K562 (cell line): ENCODE measurements around the gene SOX30. TPM values are rescaled to one million over a fixed set of nuclear protein-coding genes. Genes with fewer than 3 reads are reported as not detected.

ENCODE experiments used
- ATAC-seq: fragments of 200-7000 bp; cut with Tn5 transposase; 3 replicates; pipeline ENCODE4 v1.9.1; 2020; ENCODE audit warnings: moderate library complexity
- BruUV-seq: library from RNA; stranded (reverse); fragments of 400-500 nt; replicated peaks from 2 replicates; lab custom pipeline; 2021; lab: Mats Ljungman, UMichigan
- CTCF ChIA-PET: fragments of 300-600 bp; formaldehyde crosslinking; extraction: SDS; loops from one replicate; lab custom pipeline; 2021; ENCODE audit warnings: low intra/inter-chr PET ratio; lab: Yijun Ruan, JAX
- POLR2A ChIA-PET: fragments of 300-600, 350-650 bp; sonication (Branson Sonifier 250); formaldehyde crosslinking; extraction: SDS; loops from one replicate; lab custom pipeline; 2021; ENCODE audit warnings: antibody characterized with exemption, inconsistent platforms; lab: Yijun Ruan, JAX
- DNase-seq, 4 experiments: peaks; one replicate each; pipeline versions ENCODE4 v3.0.0 to v3.0.0-alpha.2; 2011 to 2018; ENCODE audit warnings: low spot score in 3 of 4, mixed read lengths in 3 of 4; ENCODE audit errors: extremely low read depth in 1 of 4
- FAIRE-seq: peaks from 2 replicates; lab custom pipeline; 2011; peaks lifted over from hg19 to GRCh38; lab: Jason Lieb, UNC
- H2AFZ ChIP-seq: 2 replicates; pipeline ENCODE4 v1.6.0; 2011; ENCODE audit warnings: low read depth, low read length, control low read depth, inconsistent platforms
- H3K27ac ChIP-seq: fragments of 200-600 bp; 3 replicates; pipeline ENCODE4 v1.8.0; 2011; ENCODE audit warnings: low read depth, mild to moderate bottlenecking, control low read depth, inconsistent platforms, low read length, moderate library complexity, mixed read lengths; ENCODE audit errors: extremely low read depth
- H3K27me3 ChIP-seq, 2 experiments: fragments of 300-600 bp in 1 of 2; 2 replicates in 1 of 2; 3 replicates in 1 of 2; pipeline versions ENCODE4 v1.6.0 to v1.8.0; 2011; ENCODE audit warnings: inconsistent platforms in 2 of 2, low read length in 2 of 2, mild to moderate bottlenecking in 1 of 2, mixed read lengths in 1 of 2, moderate library complexity in 1 of 2; ENCODE audit not compliant: control insufficient read depth in 2 of 2, insufficient read depth in 2 of 2
- H3K36me3 ChIP-seq: fragments of 300-600 bp; 3 replicates; pipeline ENCODE4 v1.8.0; 2011; ENCODE audit warnings: mild to moderate bottlenecking, low read length, inconsistent platforms; ENCODE audit not compliant: control insufficient read depth, insufficient read depth
- H3K4me1 ChIP-seq, 2 experiments: fragments of 200-600 bp in 1 of 2; replicated peaks in 1 of 2; 2 replicates in 1 of 2; 3 replicates in 1 of 2; pipeline versions ENCODE4 v1.5.1 to v1.8.0; 2011; ENCODE audit warnings: inconsistent platforms in 2 of 2, low read length in 2 of 2, mild to moderate bottlenecking in 1 of 2, mixed read lengths in 1 of 2, moderate library complexity in 1 of 2; ENCODE audit not compliant: control insufficient read depth in 2 of 2, insufficient read depth in 2 of 2
- H3K4me2 ChIP-seq: 2 replicates; pipeline ENCODE4 v1.6.1; 2011; ENCODE audit warnings: low read length, control low read depth, inconsistent platforms, mixed read lengths; ENCODE audit not compliant: insufficient read depth
- H3K4me3 ChIP-seq: fragments of 200-600 bp; sonication (generic), shearing (Covaris generic); 2 replicates; pipeline ENCODE4 v1.5.1; 2016; ENCODE audit warnings: control low read depth, inconsistent platforms
- H3K79me2 ChIP-seq: fragments of 200-600 bp; 3 replicates; pipeline ENCODE4 v1.8.0; 2011; ENCODE audit warnings: low read length, inconsistent platforms; ENCODE audit not compliant: control insufficient read depth, insufficient read depth
- H3K9ac ChIP-seq, 2 experiments: 2 replicates each; pipeline versions ENCODE4 v1.6.0 to v1.6.1; 2011; ENCODE audit warnings: low read depth in 2 of 2, low read length in 2 of 2, control low read depth in 1 of 2, inconsistent platforms in 1 of 2, mild to moderate bottlenecking in 1 of 2, mixed read lengths in 1 of 2; ENCODE audit not compliant: insufficient read depth in 1 of 2
- H3K9me1 ChIP-seq: one replicate; pipeline ENCODE4 v1.6.0; 2011; ENCODE audit warnings: inconsistent platforms, mild to moderate bottlenecking, low read length, moderate library complexity; ENCODE audit not compliant: control insufficient read depth, insufficient read depth
- H3K9me3 ChIP-seq: replicated peaks from 2 replicates; pipeline ENCODE4 v1.5.1; 2011; ENCODE audit warnings: low read depth, low read length, inconsistent platforms; ENCODE audit not compliant: control insufficient read depth, insufficient read depth
- H4K20me1 ChIP-seq: replicated peaks from 2 replicates; pipeline ENCODE4 v1.6.1; 2011; ENCODE audit warnings: low read length, inconsistent platforms, mixed read lengths; ENCODE audit not compliant: control insufficient read depth, insufficient read depth
- CHD2 ChIP-seq: IDR thresholded peaks from 2 replicates; pipeline ENCODE4 v1.6.1; 2011; ENCODE audit warnings: low read depth, low read length
- GTF2A2 ChIP-seq: IDR thresholded peaks from 2 replicates; pipeline ENCODE4 v1.6.1; 2016; ENCODE audit warnings: mild to moderate bottlenecking, missing genetic modification characterization, missing compliant biosample characterization
- NR2C2 ChIP-seq, 2 experiments: fragments of 200-800 bp in 1 of 2; sonication (Bioruptor generic) in 1 of 2; sonication (generic) in 1 of 2; formaldehyde crosslinking in 1 of 2; IDR thresholded peaks; 2 replicates each; pipeline versions ENCODE4 v1.6.1 to v1.8.0; 2016 to 2022; ENCODE audit warnings: mild to moderate bottlenecking in 1 of 2, missing compliant biosample characterization in 1 of 2, missing genetic modification characterization in 1 of 2, missing genetic modification reagents in 1 of 2
- PHB ChIP-seq: fragments of 250-450 bp; sonication (Bioruptor Pico); IDR thresholded peaks from 2 replicates; pipeline ENCODE4 v1.5.0; 2021
- PRMT5 ChIP-seq: sonication (generic); formaldehyde crosslinking; IDR thresholded peaks from 2 replicates; pipeline ENCODE4 v1.5.0; 2020; ENCODE audit warnings: missing genetic modification reagents
- RBM39 ChIP-seq: fragments of 200-400 bp; formaldehyde crosslinking; optimal IDR thresholded peaks from 2 replicates; pipeline ENCODE3; 2018; ENCODE audit warnings: low read depth, low read length
- SRSF1 ChIP-seq: fragments of 200-400 bp; formaldehyde crosslinking; IDR thresholded peaks from 2 replicates; pipeline ENCODE4 v1.6.1; 2017; ENCODE audit warnings: mild to moderate bottlenecking, low read depth, low read length, moderate library complexity
- U2AF2 ChIP-seq: fragments of 200-400 bp; formaldehyde crosslinking; optimal IDR thresholded peaks from 2 replicates; pipeline ENCODE3; 2017; ENCODE audit warnings: low read depth, mild to moderate bottlenecking, low read length
- ZNF561 ChIP-seq: fragments of 450-650 bp; formaldehyde crosslinking; conservative IDR thresholded peaks from 2 replicates; pipeline ENCODE4 v1.4.0; 2020; ENCODE audit warnings: mild to moderate bottlenecking, moderate library complexity
- ZNF584 ChIP-seq: fragments of 200-800 bp; sonication (Bioruptor generic); IDR thresholded peaks from 2 replicates; pipeline ENCODE4 v1.6.1; 2016; ENCODE audit warnings: low read depth, mild to moderate bottlenecking, missing genetic modification characterization, missing compliant biosample characterization
- ZNF79 ChIP-seq: fragments of 250-450 bp; sonication (Bioruptor Pico); IDR thresholded peaks from 2 replicates; pipeline ENCODE4 v1.4.0; 2020; ENCODE audit warnings: low read depth, mild to moderate bottlenecking, moderate library complexity
- WGBS: fragments of 100-300 bp; shearing (Covaris generic); methylation state at CpG from one replicate; pipeline ENCODE4 v1.1.6; 2016; ENCODE audit warnings: low coverage, mixed read lengths; ENCODE audit not compliant: insufficient coverage; ENCODE audit errors: missing lambda C conversion rate; 5-methylcytosine and 5-hydroxymethylcytosine counted together
- in situ Hi-C: fragments of 300-500 bp; cut with MboI; formaldehyde crosslinking; loops from 4 replicates; pipeline ENCODE4 v1.15.0; 2018; ENCODE audit warnings: inconsistent platforms, mixed read lengths
- intact Hi-C: fragments of 100-400 bp; cut with micrococcal nuclease; formaldehyde crosslinking; loops from 2 replicates; pipeline ENCODE4 v1.14.2; 2022
- polyA plus RNA-seq, 8 experiments: library from polyadenylated mRNA; depleted of rRNA in 4 of 8; stranded (reverse) in 5 of 8; unstranded in 3 of 8; fragments of >200 nt; fragmentation: Nextera tagmentation in 2 of 8; fragmentation: Illumina TruSeq in 1 of 8; extraction: Ambion mirVana in 2 of 8; extraction: Trizol in 1 of 8; gene quantifications; 2 replicates each; pipeline versions ENCODE4 v1.2.1 to v1.2.3, GENCODE V29; 2011 to 2014; ENCODE audit warnings: inconsistent platforms in 1 of 8, missing spikeins in 1 of 8
- total RNA-seq, 7 experiments: library from RNA; depleted of rRNA in 6 of 7; stranded (reverse); fragments of >200 nt in 6 of 7; fragmentation: Illumina TruSeq in 2 of 7; extraction: Trizol in 2 of 7; gene quantifications; 2 replicates each; pipeline versions ENCODE4 v1.2.1 to v1.2.3, GENCODE V29; 2011 to 2021; ENCODE audit warnings: low replicate concordance in 1 of 7
- TF ChIP-seq, protein P1 (sequence below): fragments of 150-350 bp; IDR thresholded peaks from 2 replicates; pipeline ENCODE4 v1.6.1; 2014; ENCODE audit warnings: low read depth, mild to moderate bottlenecking, low read length, borderline replicate concordance
- TF ChIP-seq, protein P2 (sequence below): IDR thresholded peaks from 2 replicates; pipeline ENCODE4 v1.6.1; 2014; ENCODE audit warnings: antibody characterized with exemption

SOX30 gene
- total and polyA plus RNA-seq, 9 of the 15 experiments (the other 6 are each of a cell fraction or from before 2014, with no cell fraction given), result not detected

DNA sequence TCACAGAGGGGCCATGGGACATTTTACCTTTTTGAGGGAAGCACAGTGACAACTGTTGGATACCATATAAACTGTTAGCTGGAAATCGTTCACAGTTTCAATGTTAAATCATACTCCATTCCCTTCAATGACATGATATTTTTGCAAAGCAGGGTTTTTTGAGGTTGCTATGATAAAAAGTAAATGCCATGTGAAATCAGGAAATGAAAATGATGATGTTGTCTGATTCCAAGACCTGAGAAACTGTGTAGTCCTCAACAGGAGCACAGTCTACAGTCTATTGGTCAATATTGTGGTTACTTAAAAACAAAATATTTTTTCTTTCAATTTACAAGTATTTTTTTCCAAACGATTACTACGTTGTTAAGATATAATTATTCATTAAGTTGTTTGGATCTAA lies 52.7 kb downstream of the SOX30 start:
- Histone ChIP-seq H2AFZ (no peak overlapping the region), H3K36me3 (no peaks in the 10 kb centered on the region), H3K27me3 (no peaks in the 10 kb centered on the region), H3K4me3 (no peak overlapping the region), H3K79me2 (no peaks in the 10 kb centered on the region), H3K9ac (no peak overlapping the region), H3K27ac (no peak overlapping the region), H3K9me1 (no peaks in the 10 kb centered on the region), H3K4me2 (no peak overlapping the region), H4K20me1 (no peaks in the 10 kb centered on the region), H3K9me3 (no peaks in the 10 kb centered on the region), H3K4me1 (no peaks in the 10 kb centered on the region; a peak in 1 of 5 replicates)
- intact Hi-C loops (no loop called here), in situ Hi-C loops (no loop called here)
- 57% methylated on average over 3 of the region's 3 CpGs for WGBS
- CTCF ChIA-PET, result no interaction called here
- no peak for ATAC-seq
- peak; percentile 29 for FAIRE-seq
- DNase-seq, result no peak
- TF ChIP-seq, protein P1, sequence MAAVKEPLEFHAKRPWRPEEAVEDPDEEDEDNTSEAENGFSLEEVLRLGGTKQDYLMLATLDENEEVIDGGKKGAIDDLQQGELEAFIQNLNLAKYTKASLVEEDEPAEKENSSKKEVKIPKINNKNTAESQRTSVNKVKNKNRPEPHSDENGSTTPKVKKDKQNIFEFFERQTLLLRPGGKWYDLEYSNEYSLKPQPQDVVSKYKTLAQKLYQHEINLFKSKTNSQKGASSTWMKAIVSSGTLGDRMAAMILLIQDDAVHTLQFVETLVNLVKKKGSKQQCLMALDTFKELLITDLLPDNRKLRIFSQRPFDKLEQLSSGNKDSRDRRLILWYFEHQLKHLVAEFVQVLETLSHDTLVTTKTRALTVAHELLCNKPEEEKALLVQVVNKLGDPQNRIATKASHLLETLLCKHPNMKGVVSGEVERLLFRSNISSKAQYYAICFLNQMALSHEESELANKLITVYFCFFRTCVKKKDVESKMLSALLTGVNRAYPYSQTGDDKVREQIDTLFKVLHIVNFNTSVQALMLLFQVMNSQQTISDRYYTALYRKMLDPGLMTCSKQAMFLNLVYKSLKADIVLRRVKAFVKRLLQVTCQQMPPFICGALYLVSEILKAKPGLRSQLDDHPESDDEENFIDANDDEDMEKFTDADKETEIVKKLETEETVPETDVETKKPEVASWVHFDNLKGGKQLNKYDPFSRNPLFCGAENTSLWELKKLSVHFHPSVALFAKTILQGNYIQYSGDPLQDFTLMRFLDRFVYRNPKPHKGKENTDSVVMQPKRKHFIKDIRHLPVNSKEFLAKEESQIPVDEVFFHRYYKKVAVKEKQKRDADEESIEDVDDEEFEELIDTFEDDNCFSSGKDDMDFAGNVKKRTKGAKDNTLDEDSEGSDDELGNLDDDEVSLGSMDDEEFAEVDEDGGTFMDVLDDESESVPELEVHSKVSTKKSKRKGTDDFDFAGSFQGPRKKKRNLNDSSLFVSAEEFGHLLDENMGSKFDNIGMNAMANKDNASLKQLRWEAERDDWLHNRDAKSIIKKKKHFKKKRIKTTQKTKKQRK, result no peak
- TF ChIP-seq GTF2A2 (tag) (no peak), ZNF79 (CRISPR knock-in tag) (no peak), RBM39 (no peak), PRMT5 (CRISPR knock-in tag) (no peak), PHB (CRISPR knock-in tag) (no peak), ZNF584 (no peak), ZNF561 (CRISPR knock-in tag) (no peak), U2AF2 (no peak), CHD2 (no peak), SRSF1 (no peak), NR2C2 (CRISPR knock-in tag; IDR thresholded peaks at IDR 0.05) (no peak), NR2C2 (tag; IDR thresholded peaks at IDR 0.05) (no peak)
- TF ChIP-seq, protein P2, sequence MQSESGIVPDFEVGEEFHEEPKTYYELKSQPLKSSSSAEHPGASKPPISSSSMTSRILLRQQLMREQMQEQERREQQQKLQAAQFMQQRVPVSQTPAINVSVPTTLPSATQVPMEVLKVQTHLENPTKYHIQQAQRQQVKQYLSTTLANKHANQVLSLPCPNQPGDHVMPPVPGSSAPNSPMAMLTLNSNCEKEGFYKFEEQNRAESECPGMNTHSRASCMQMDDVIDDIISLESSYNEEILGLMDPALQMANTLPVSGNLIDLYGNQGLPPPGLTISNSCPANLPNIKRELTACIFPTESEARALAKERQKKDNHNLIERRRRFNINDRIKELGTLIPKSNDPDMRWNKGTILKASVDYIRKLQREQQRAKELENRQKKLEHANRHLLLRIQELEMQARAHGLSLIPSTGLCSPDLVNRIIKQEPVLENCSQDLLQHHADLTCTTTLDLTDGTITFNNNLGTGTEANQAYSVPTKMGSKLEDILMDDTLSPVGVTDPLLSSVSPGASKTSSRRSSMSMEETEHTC, result no peak
- no TSS peak for BruUV-seq
- POLR2A ChIA-PET, result no interaction called here
